Measurements from ENCODE around the gene TTLL11. TPM values are rescaled to one million over a fixed set of nuclear protein-coding genes. Genes with fewer than 3 reads are reported as not detected.
"Not testable (repeated sequence)": the region's sequence is repeated elsewhere in the genome, so short reads cannot be mapped to it uniquely, and the experiment has no call there.

Gene TTLL11
- total RNA-seq, 1 donor, result 6.2 TPM

- no peaks in the 10 kb centered on the region for H4K20me1 ChIP-seq (ENCODE audit: insufficient read depth, low read length)
- peaks cover 3% of the 10 kb centered on the region for H3K27me3 ChIP-seq (ENCODE audit: insufficient read depth, low read length)
- no peak overlapping the region for H3K27ac ChIP-seq (ENCODE audit: low read depth, low read length)
- H3K9me3 ChIP-seq (ENCODE audit: low read depth, low read length), result no peaks in the 10 kb centered on the region
- H3K4me2 ChIP-seq (ENCODE audit: insufficient read depth, low read length), result no peak overlapping the region
- no peaks in the 10 kb centered on the region for H3K79me2 ChIP-seq (ENCODE audit: insufficient read depth, low read length)
- peak; percentile 61 for DNase-seq (ENCODE audit: insufficient read length, low spot score, missing footprints)
- H2AFZ ChIP-seq (ENCODE audit: low read length), result no peak overlapping the region
- no peaks in the 10 kb centered on the region for H3K36me3 ChIP-seq (ENCODE audit: insufficient read depth, low read length)
- TF ChIP-seq CTCF (IDR thresholded peaks at IDR 0.05; ENCODE audit: extremely low read depth, low read depth, low read length), result no peak
- H3K4me1 ChIP-seq (ENCODE audit: insufficient read depth, low read length), result no peaks in the 10 kb centered on the region
- no peak overlapping the region for H3K4me3 ChIP-seq (ENCODE audit: insufficient read depth, low read length)
Measured at GRCh38 chr9:121797081-121797480, 296.0 kb downstream of the TTLL11 start.

GRCh38 chr9:121794334-121794733 lies 298.8 kb downstream of the TTLL11 start:
- not testable (repeated sequence) for H3K36me3 ChIP-seq (ENCODE audit: insufficient read depth, low read length); H3K4me2 ChIP-seq (ENCODE audit: insufficient read depth, low read length); H3K4me3 ChIP-seq (ENCODE audit: insufficient read depth, low read length); H2AFZ ChIP-seq (ENCODE audit: low read length); H3K4me1 ChIP-seq (ENCODE audit: insufficient read depth, low read length); H3K9me3 ChIP-seq (ENCODE audit: low read depth, low read length); H3K79me2 ChIP-seq (ENCODE audit: insufficient read depth, low read length); DNase-seq (ENCODE audit: insufficient read length, low spot score, missing footprints); H3K27ac ChIP-seq (ENCODE audit: low read depth, low read length); H3K27me3 ChIP-seq (ENCODE audit: insufficient read depth, low read length); H4K20me1 ChIP-seq (ENCODE audit: insufficient read depth, low read length)

- not testable (repeated sequence) for H3K4me2 ChIP-seq (ENCODE audit: insufficient read depth, low read length); H3K36me3 ChIP-seq (ENCODE audit: insufficient read depth, low read length); H3K4me1 ChIP-seq (ENCODE audit: insufficient read depth, low read length); H2AFZ ChIP-seq (ENCODE audit: low read length); H3K27me3 ChIP-seq (ENCODE audit: insufficient read depth, low read length); DNase-seq (ENCODE audit: insufficient read length, low spot score, missing footprints); H3K9me3 ChIP-seq (ENCODE audit: low read depth, low read length); H4K20me1 ChIP-seq (ENCODE audit: insufficient read depth, low read length); H3K79me2 ChIP-seq (ENCODE audit: insufficient read depth, low read length); H3K4me3 ChIP-seq (ENCODE audit: insufficient read depth, low read length); H3K27ac ChIP-seq (ENCODE audit: low read depth, low read length)
Measured at GRCh38 chr9:121792476-121792875, 300.6 kb downstream of the TTLL11 start.

GRCh38 chr9:121790841-121791240 lies 302.3 kb downstream of the TTLL11 start:
- H3K4me2 ChIP-seq (ENCODE audit: insufficient read depth, low read length), result no peak overlapping the region
- no peaks in the 10 kb centered on the region for H3K9me3 ChIP-seq (ENCODE audit: low read depth, low read length)
- H3K36me3 ChIP-seq (ENCODE audit: insufficient read depth, low read length), result no peaks in the 10 kb centered on the region
- H3K27ac ChIP-seq (ENCODE audit: low read depth, low read length), result no peak overlapping the region
- DNase-seq (ENCODE audit: insufficient read length, low spot score, missing footprints), result no peak
- no peaks in the 10 kb centered on the region for H4K20me1 ChIP-seq (ENCODE audit: insufficient read depth, low read length)
- H3K79me2 ChIP-seq (ENCODE audit: insufficient read depth, low read length), result no peaks in the 10 kb centered on the region
- H3K4me3 ChIP-seq (ENCODE audit: insufficient read depth, low read length), result no peak overlapping the region
- no peaks in the 10 kb centered on the region for H3K27me3 ChIP-seq (ENCODE audit: insufficient read depth, low read length)
- H3K4me1 ChIP-seq (ENCODE audit: insufficient read depth, low read length), result no peaks in the 10 kb centered on the region
- H2AFZ ChIP-seq (ENCODE audit: low read length), result no peak overlapping the region
- no peak for TF ChIP-seq CTCF (IDR thresholded peaks at IDR 0.05; ENCODE audit: extremely low read depth, low read depth, low read length)

- no peaks in the 10 kb centered on the region for H4K20me1 ChIP-seq (ENCODE audit: insufficient read depth, low read length)
- no peak overlapping the region for H3K4me2 ChIP-seq (ENCODE audit: insufficient read depth, low read length)
- H3K27ac ChIP-seq (ENCODE audit: low read depth, low read length), result no peak overlapping the region
- no peaks in the 10 kb centered on the region for H3K36me3 ChIP-seq (ENCODE audit: insufficient read depth, low read length)
- TF ChIP-seq CTCF (IDR thresholded peaks at IDR 0.05; ENCODE audit: extremely low read depth, low read depth, low read length), result no peak
- no peaks in the 10 kb centered on the region for H3K27me3 ChIP-seq (ENCODE audit: insufficient read depth, low read length)
- H3K9me3 ChIP-seq (ENCODE audit: low read depth, low read length), result no peaks in the 10 kb centered on the region
- no peaks in the 10 kb centered on the region for H3K79me2 ChIP-seq (ENCODE audit: insufficient read depth, low read length)
- peak; percentile 9 for DNase-seq (ENCODE audit: insufficient read length, low spot score, missing footprints)
- no peaks in the 10 kb centered on the region for H3K4me1 ChIP-seq (ENCODE audit: insufficient read depth, low read length)
- no peak overlapping the region for H3K4me3 ChIP-seq (ENCODE audit: insufficient read depth, low read length)
- H2AFZ ChIP-seq (ENCODE audit: low read length), result no peak overlapping the region
Measured at GRCh38 chr9:121788686-121789366, 304.3 kb downstream of the TTLL11 start.
